D721Med (cell line): ENCODE measurements around the gene SESN3.
A peak's percentile ranks its signal among the peaks of the same experiment; 100 is the strongest.

Experiments used
- DNase-seq: peaks from one replicate; pipeline ENCODE4 v3.0.0; 2011; ENCODE audit warnings: low spot score; ENCODE audit not compliant: insufficient read length
- FAIRE-seq: peaks from 2 replicates; lab custom pipeline; 2011; peaks lifted over from hg19 to GRCh38; lab: Jason Lieb, UNC
- CTCF ChIP-seq: IDR thresholded peaks from 2 replicates; pipeline ENCODE4 v1.5.1; 2012; ENCODE audit warnings: mild to moderate bottlenecking, control low read depth; ENCODE audit not compliant: insufficient read depth; ENCODE audit errors: missing control alignments

The SESN3 gene

DNA sequence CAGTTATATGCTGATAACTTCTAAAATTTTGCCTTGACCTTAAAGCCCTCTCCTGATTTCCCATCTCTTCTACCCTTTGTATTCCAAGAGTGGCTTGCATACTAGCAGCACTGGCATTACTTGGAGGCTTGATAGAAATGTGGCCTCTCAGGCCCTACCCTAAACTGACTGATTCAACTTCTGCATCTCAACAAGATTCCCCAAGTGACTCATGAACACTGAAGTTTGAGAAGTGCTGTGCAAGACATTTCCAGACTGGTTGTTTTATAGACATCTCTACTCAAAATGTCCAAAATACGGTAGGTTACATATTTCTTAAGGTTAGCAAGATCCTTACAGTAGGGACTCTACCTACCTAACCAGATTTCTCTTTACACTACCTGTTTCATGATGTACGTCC, 48.6 kb downstream of the SESN3 start:
- TF ChIP-seq CTCF, result no peak
- no peak for FAIRE-seq

DNA sequence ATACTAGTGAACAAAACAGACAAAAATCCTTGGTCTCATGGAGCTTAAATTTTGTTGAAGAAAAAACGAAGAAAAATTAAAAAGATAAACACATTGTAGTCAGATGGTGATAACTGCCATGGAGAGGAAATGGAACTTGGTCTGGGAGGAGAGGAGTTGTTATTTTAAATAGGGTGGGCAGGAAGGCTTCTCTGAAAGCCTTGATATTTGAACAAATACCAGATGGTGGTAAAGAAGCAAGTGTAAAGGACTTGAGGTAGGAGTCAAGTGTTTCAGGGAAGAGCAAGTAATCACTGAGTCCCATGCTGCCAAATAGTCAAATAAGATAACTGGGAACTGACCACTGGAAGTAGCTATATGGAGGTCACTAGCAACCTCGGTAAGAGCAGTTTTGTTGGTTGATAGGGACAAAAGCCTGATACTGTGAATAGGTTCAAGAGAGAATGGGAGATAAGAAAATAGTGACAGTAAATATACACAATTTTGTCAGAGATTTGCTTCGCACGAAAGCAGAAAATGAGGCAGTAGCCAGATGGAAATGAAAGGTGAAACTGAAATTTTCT, 55.1 kb downstream of the SESN3 start:
- TF ChIP-seq CTCF, result no peak
- FAIRE-seq, result no peak
- DNase-seq, result no peak

More for the DNA sequence above, 48.6 kb downstream of the SESN3 start:
- DNase-seq, result no peak

DNA sequence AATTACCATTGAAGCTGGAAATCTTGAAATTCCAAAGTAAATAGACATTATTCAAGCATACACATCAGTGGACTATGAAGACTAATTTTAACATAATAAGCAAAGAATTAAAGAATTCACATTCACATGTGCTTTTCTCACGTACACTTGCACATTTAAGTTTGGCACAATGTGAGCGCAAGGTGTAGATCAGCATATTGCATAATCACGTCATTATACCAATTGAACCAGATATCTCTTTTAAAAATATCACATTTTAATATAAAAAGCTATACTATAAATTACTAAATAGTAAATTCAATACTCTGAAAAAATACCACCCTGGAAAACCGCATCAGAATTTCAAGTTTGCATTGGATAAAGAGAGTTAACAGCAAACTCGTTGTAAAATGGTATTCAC, 60.7 kb downstream of the SESN3 start:
- no peak for TF ChIP-seq CTCF
- FAIRE-seq (no peak), DNase-seq (no peak)

DNA sequence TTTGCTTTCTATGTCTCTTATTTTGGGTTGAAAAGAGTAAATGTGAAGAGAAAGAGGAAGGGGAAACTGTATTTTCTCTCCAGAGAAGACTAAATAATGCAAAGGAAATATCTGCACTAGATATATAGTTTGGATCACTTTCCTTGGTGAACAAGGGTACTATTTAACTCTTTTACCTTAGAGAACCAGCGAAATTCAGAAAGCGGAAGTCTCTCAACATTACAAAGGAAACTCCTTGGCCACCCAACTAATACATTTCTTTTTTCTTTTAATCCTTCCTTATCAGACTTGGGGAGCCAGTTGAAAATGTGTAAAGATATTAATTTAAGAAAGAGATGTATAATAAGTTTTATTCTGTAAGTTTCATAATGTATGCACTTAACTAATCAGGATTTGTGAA, 64.2 kb downstream of the SESN3 start:
- no peak for DNase-seq
- FAIRE-seq, result no peak
- no peak for TF ChIP-seq CTCF

DNA sequence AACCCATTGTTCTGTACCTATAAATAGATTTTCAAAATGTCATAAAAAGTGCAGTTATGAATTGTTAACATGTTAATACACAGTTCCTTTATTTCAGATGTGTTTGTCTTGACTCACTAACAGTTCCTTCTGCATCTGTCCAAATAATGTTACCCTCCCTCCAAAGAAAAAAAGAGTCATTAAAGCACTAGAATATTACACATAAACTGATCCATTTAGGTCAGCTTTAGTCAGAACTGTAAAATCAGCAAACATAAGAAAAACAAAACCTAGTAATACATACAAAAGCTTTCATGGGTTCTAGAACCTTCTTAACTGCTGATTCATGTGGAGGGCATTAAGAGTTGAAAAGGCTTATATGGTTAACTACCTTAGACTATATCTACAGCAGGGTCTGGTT, 65.4 kb downstream of the SESN3 start:
- DNase-seq (no peak), FAIRE-seq (peak; percentile 69)
- no peak for TF ChIP-seq CTCF

DNA sequence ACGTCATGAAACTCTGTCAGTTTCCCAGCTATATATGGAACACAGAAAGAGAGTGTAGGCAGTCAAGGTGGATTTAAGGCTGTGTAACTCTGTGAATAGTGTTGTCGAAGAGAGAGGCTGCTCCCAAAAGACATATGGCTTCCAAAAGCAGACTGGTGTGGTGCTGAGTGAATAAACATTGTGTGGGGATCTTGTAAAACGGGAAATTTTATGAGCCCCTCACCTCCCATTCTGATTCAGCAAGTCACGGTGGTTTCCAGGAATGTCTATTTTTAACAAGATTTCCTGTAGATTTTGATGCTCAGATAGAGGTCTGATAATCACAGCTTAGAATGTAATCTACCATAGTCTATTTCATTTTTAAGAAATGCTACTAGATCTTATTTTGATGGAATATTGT, 67.9 kb downstream of the SESN3 start:
- FAIRE-seq, result no peak
- TF ChIP-seq CTCF, result no peak
- no peak for DNase-seq

- FAIRE-seq (no peak), DNase-seq (no peak)
- TF ChIP-seq CTCF, result no peak
Observed at GRCh38 chr11:95161248-95161647, 69.8 kb downstream of the SESN3 start.
